Lung microvascular endothelial cell (primary cell): ENCODE data around the gene TBCD. TPM values are rescaled to one million over a fixed set of nuclear protein-coding genes. Genes with fewer than 3 reads are reported as not detected.

Source experiments
- DNase-seq, 2 donors: peaks; one replicate each; pipeline versions ENCODE4 v3.0.0 to v3.0.0-alpha.2; 2010; ENCODE audit warnings: low read depth in 2 of 2
- total RNA-seq: library from RNA; depleted of rRNA; stranded (reverse); fragments of >200 nt; gene quantifications from 2 replicates; pipeline ENCODE4 v1.2.1, GENCODE V29; 2014

Gene TBCD
- total RNA-seq, 1 donor from 2014 or later, result 44.8 TPM

GRCh38 chr17:82921426-82921825 lies 169.6 kb downstream of the TBCD start:
- peak in 1 of 2 donors; percentile 14 for DNase-seq

GRCh38 chr17:82922646-82923045 lies 170.8 kb downstream of the TBCD start:
- no peak for DNase-seq

DNA sequence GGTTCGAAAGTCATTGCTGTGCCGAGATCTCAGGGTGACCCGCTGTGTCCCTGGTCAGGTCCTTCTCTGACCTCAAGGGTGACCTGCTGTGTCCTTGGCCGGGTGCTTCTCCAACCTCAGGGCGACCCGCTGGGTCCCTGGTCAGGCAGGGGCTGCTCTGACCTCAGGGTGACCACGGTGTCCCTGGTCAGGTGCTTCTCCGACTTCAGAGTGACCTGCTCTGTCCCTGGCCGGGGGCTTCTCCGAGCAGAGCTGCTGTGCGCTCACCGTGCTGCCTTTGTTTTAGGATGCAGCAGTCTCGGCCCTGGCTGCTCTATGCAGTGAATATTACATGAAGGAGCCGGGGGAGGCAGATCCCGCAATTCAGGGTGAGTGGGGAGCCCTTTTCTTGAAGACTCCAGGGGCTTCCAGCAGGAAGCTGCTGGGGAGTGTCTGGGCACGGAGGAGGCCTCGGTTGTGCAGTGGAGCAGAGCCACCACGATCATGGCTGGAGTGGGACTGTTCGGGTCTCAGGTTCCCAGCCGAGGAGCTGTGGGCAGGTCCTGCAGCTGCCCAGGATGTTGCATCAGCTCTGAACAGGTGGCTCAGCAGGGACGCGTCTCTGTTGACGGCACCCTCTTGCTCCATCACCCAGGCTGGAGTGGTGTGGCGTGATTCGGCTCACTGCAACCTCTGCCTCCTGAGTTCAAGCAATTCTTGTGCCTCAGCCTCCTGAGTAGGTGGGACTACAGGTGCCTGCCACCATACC lies 171.7 kb downstream of the TBCD start:
- no peak for DNase-seq

DNA sequence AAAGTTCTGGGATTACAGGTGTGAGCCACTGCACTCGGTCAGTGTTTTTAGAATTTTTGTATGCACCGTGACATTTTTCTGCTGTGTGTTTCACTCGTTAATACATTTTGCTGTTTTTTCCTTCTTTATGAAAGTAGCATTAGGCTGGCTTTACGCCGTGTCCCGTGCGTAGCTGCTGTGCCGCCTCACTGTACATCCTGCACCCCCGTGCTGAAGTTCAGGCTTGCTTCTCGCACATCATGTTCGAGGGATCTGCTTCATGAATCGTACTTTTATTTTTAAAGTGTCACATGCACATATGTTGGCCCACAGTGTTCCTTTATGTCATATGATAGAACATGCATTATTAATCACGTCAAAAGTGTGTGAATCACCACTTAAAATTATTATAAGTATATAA lies 172.3 kb downstream of the TBCD start:
- no peak for DNase-seq

DNA sequence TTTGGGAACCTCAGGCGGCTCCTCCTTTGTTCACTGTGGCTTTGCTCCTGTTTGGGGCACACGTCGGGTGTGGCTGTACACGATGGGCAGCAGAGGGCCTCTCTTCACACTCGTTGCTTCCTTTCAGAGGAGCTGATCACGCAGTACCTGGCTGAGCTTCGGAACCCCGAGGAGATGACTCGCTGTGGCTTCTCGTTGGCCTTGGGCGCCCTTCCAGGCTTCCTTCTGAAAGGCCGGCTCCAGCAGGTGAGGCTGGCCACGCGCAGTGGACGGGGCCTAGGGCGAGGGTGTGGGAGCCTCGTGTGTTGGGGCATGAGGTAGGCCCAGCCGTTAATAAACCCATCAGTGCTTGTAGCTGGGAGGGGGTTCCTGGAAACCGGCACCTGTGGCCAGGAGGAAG lies 172.9 kb downstream of the TBCD start:
- peak in 1 of 2 donors; percentile 10 for DNase-seq

DNA sequence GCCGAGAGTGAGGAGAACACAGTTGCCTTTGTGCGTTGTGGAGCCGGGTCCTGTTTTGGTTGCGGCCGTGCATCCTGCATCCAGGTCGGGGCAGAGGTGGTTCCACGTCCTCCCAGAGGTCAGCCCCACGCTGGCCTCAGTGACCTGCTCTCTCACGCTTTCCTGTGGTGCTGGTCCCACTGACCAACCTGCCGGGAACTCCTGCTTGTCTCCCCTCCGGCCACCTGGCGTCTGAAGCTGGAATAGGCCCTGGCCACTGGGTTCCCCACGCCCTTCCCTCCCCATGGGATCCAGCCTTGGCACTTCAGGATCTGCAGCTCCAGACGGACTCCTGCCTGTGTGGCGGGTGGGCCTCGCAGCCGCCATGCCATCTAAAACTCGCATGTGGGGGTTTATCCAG lies 173.5 kb downstream of the TBCD start:
- DNase-seq, result no peak

DNA sequence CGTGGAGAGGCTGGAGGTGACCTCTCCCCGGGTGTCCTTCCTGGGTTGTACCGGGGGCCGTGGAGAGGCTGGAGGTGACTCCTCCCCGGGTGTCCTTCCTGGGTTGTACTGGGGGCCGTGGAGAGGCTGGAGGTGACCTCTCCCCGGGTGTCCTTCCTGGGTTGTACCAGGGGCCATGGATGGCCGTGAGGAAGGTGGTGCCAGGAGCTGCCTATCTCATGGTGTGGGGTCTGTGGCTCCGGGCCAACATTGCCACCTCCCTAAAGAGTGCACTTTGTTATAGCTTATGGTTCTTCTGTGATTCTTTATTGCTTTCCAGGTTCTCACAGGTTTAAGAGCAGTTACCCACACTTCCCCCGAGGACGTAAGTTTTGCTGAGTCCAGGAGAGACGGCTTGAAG lies 174.2 kb downstream of the TBCD start:
- DNase-seq, result no peak

- DNase-seq, result no peak
These were observed 174.9 kb downstream of the TBCD start for GRCh38 chr17:82926716-82927115.

DNA sequence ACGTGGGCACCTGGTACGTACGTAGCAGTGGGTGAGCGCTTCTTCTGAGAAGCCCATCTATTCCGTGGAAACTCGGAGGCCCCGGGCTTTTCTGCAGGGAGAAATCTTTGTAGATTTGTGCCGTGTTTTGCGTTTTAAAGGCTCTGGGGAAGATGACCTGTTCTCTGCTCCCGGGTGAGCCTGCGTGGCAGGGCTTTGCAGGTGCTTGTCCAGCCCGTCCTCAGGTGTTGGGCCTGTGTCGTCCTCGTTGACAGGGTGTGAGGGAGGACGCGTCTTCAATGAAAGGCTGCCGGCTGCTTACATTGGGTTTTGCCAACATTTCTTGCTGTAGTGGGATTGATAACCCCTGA lies 175.4 kb downstream of the TBCD start:
- no peak for DNase-seq

DNA sequence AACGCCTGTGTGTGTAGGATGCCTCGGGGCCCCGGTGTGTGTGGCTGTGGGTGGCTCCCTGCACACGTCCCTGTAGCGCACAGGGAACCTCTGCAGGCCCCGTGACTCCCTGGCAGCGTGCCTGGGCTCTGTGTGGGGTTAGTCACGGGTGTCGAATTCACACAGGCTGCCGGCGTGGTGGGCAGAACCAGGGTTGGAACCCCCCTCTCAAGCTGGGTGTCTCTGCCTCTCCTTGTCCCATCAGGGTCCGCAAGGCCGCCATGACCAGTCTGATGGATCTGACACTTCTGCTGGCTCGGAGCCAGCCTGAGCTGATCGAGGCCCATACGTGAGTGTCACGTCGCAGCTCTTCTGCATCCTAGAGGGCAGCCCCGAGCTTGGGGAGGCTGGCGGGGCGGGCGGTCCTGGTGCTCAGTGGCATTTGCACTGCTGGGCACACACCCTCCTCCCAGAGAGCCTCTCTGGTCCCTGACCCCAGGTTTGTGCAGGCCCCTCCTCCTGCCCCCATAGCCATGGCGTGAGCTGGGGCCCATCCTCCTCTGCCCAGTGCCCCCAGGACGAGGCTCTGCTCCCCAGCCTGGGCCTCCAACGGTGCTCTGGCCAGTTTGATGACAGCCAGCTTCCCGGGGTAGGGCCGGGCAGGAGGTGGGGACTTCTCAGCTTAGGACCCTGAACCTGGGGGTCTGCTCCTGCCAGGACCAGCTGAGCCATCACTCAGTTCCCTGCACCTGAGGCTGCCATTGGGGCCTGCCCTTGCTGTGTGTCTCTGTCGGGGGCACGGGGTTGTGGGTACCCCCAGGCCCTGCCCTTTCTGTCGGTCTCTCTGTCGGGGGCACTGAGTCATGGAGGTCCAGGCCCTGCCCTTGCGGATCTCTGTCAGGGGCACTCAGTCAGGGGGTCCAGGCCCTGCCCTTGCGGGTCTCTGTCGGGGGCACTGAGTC lies 176.1 kb downstream of the TBCD start:
- DNase-seq, result no peak

DNA sequence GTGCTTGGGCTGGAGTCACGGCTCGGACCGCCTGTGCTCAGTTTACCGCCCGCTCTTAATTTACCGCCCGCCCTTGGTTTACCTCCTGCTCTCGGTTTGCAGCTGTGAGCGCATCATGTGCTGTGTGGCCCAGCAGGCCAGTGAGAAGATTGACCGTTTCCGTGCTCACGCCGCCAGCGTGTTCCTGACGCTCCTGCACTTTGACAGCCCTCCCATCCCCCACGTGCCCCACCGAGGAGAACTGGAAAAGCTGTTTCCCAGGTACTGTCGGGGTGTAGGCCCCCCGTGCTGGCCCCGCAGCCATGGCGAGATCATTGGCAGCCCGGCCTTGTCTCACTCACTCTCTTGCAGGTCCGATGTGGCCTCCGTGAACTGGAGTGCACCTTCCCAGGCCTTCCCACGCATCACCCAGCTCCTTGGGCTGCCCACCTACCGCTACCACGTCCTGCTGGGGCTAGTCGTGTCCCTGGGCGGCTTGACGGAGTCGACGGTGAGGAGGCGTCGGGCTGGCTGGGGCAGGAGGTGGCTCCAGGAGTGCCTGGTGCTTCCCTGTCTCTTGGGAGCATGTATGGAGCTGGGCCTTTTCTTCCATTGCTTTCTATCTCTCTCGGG lies 177.3 kb downstream of the TBCD start:
- no peak for DNase-seq

- DNase-seq, result no peak
These were observed 177.8 kb downstream of the TBCD start for GRCh38 chr17:82929676-82930042.

DNA sequence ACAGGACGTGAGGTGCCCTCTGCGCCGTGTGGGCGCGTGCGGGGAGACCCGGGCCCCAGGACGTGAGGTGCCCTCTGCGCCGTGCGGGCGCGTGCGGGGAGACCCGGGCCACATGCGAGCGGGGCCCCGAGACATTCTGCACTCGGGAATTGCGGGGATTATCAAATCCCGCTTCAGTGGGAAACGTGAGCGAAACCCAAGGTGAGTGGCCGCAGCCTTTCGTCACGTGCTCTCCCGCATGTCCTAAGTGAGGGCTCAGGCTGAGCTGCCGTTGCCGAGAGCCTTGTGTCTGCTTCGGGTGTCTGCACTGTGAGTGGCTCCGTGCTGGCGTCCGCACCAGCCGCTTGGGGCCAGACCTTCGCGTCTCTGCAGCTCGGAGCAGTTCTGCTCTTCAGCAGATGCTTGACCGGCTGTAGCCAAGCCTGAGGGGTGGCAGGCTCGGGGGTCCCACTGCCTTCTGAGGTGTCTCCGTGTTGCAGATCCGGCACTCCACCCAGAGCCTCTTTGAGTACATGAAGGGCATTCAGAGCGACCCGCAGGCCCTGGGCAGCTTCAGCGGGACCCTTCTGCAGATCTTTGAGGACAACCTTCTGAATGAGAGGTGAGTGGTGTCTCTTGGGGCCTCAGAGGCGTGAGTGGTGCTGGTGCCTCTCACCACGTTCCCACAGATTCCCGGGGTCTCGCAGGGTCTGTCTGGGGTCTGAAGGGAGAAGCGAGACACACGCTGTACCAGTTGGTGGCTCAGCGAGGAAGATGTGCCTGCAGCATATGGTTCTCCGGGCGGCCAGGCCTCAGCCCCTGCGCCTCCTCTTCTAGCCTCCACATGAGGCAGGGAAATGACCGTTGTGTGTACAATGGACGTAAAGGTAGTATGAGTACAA lies 178.4 kb downstream of the TBCD start:
- DNase-seq, result no peak

DNA sequence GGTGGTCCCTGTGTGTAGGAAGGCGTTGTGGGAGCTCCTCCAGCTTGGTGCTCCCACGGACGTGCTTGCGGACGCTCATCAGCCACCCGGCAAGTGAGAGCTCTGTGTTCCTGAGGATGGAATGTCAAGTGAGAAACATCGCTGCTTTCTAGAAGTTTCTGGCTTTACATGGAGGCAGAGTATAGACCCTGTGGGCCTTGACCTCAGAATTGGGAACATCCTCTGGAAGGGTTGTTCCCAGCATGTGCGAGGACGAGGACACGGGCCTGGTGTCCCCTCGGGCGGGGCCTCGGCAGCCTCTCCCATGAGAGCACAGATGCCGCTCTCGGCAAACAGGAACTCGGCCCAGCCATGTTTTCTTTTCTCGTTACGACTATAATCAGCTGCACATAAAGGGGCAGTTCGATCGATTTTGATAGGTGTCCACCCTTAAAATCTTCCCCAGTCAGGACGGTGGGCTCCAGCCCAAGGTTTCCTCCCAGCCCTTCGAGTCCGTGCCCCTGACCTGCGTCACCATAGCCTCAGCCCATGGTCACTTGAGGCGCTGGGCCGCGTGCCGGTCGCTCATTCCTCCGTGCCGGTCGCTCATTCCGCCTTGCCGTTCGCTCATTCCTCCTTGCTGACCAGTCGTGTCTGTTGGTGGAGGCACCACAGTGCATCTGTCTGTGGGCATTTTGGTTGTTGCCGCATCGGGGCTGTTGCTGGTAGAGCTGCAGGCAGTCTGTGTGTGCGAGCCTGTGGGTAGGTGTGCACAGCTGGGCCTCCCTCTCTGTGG lies 179.2 kb downstream of the TBCD start:
- no peak for DNase-seq

GRCh38 chr17:82931699-82932517 lies 180.0 kb downstream of the TBCD start:
- DNase-seq, result no peak

DNA sequence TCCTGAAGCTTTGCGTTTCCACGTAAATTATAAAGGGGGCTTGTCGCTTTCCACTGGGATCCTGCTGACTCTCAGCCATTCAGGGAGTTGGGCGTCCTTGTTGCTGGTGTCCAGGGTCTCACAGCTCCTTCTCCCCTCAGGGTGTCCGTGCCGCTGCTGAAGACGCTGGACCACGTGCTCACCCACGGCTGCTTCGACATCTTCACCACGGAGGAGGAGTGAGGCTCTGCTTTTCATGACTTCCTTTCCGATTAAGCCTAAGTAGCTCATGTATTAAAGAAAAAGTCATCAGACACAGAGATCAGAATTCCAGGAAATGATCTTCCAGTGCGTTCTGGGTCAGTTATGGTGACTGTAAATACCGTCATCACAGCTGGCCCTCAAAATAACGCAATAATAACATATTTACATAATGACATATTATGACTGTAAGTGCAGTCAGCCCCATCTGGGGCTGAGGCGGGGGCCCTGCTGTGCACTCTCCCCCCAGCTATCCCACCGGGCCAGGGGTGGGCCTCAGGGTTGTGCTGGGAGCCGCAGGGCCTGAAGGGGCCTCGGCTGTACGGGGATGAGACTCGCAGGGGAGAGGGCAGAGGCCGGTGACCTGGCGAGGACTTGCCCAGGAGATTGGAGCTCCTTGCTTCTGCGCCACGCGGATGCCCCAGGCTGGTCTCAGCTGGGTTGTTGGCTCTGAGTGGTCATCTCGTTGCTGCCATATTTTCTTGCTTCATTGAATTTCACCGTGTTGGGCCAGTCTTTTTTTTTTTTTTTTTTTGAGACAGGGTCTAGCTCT lies 180.8 kb downstream of the TBCD start:
- peak in 1 of 2 donors; percentile 50 for DNase-seq

GRCh38 chr17:82933911-82934310 lies 182.0 kb downstream of the TBCD start:
- DNase-seq, result no peak

DNA sequence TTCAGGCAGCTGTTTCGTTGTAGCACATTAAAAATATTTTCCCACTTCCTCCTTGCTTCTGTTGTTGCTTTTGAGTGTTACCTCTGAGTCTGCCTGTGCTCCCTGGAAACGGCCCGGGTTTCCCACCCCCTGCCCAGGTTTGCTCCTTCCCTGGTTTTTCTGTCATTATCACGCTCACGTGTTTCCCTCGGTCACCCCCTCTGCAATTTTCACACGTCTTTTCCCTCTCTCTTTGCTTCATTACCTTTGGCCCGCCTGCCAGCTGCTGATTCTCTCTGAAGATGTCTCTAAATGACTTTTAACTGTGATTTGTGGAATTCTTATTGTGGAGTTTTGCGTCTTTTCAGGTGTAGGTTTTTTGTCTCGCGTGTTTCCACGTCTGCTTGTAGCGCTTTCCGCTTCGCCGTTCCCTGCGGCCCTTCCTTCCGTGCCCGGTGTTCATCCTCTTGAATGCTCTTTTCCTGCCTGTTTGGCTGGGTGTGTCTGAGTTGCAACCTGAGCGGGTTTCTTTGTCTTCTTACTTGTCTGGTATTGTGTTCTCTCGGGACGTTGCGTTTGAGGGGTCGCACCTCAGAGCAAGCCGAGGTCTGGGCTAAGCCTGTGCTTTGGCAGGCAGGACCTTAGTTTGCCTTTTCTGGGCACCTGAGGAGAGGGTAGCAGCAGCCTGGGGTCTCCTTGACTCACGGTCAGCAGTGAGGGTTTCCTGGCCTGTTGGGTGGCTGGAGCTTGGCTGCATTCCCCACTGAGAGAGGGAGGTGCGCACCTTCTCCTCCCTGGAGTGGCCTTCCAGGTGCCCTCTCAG lies 184.3 kb downstream of the TBCD start:
- no peak for DNase-seq
